Measurements from ENCODE around the gene TLX1. TPM values are rescaled to one million over a fixed set of nuclear protein-coding genes. Genes with fewer than 3 reads are reported as not detected.

The TLX1 gene
- total RNA-seq, 2 experiments from 2014 or later: not detected

- ChIA-PET POLR2A (no interaction called here), CTCF (interaction anchor here (2.8 to 4.9 kb wide), 2 partner anchors 12 to 33 kb away, joined by 14 to 30 read pairs; no protein-coding TSS in a partner anchor)
Measured at GRCh38 chr10:101130141-101130540, 959 bp upstream of the TLX1 start.

- ChIA-PET POLR2A (no interaction called here), CTCF (interaction anchor here (1.1 to 4.9 kb wide), 3 partner anchors 10 to 37 kb away, joined by 5 to 30 read pairs (median 9); no protein-coding TSS in a partner anchor)
Measured at GRCh38 chr10:101131962-101132635, 999 bp downstream of the TLX1 start.

- CTCF ChIA-PET: interaction anchor here (1.1 to 4.9 kb wide), 3 partner anchors 9 to 38 kb away, joined by 5 to 30 read pairs (median 9); no protein-coding TSS in a partner anchor
- POLR2A ChIA-PET: no interaction called here
Measured at GRCh38 chr10:101132636-101133473, 1.8 kb downstream of the TLX1 start.

GRCh38 chr10:101133489-101134298 lies 2.6 kb downstream of the TLX1 start:
- POLR2A ChIA-PET: no interaction called here
- CTCF ChIA-PET: interaction anchor here (1.2 to 4.9 kb wide), 4 partner anchors 9 to 84 kb away, joined by 3 to 30 read pairs (median 6); no protein-coding TSS in a partner anchor

- CTCF ChIA-PET: interaction anchor here (1.2 to 4.9 kb wide), 5 partner anchors 8 to 91 kb away, joined by 3 to 30 read pairs (median 3); no protein-coding TSS in a partner anchor
- POLR2A ChIA-PET: no interaction called here
Measured at GRCh38 chr10:101134299-101135127, 3.4 kb downstream of the TLX1 start.

- CTCF ChIA-PET: interaction anchor here (1.2 to 4.9 kb wide), 3 partner anchors 7 to 92 kb away, joined by 3 to 30 read pairs (median 3); no protein-coding TSS in a partner anchor
- POLR2A ChIA-PET: no interaction called here
Measured at GRCh38 chr10:101135141-101136006, 4.3 kb downstream of the TLX1 start.

GRCh38 chr10:101136007-101136707 lies 5.1 kb downstream of the TLX1 start:
- POLR2A ChIA-PET: no interaction called here
- CTCF ChIA-PET: no interaction called here

- POLR2A ChIA-PET: no interaction called here
- CTCF ChIA-PET: no interaction called here
Measured at GRCh38 chr10:101136708-101137121, 5.6 kb downstream of the TLX1 start.

- CTCF ChIA-PET: interaction anchor here (0.7 to 1.0 kb wide), 2 partner anchors 73 to 77 kb away, joined by 3 to 4 read pairs; no protein-coding TSS in a partner anchor
- POLR2A ChIA-PET: no interaction called here
Measured at GRCh38 chr10:101137271-101137670, 6.2 kb downstream of the TLX1 start.

GRCh38 chr10:101138788-101139420 lies 7.8 kb downstream of the TLX1 start:
- ChIA-PET POLR2A (no interaction called here), CTCF (interaction anchor here (0.9 to 8.8 kb wide), 3 partner anchors 16 to 642 kb away, joined by 4 to 253 read pairs (median 4); no protein-coding TSS in a partner anchor)

GRCh38 chr10:101139421-101139911 lies 8.4 kb downstream of the TLX1 start:
- ChIA-PET CTCF (interaction anchor here (0.9 to 8.8 kb wide), 4 partner anchors 16 to 642 kb away, joined by 3 to 253 read pairs (median 4); no protein-coding TSS in a partner anchor), POLR2A (interaction anchor here (1.2 kb wide), 1 partner anchor 290 kb away, joined by 4 read pairs; no protein-coding TSS in a partner anchor)

GRCh38 chr10:101140084-101140949 lies 9.2 kb downstream of the TLX1 start:
- ChIA-PET CTCF (interaction anchor here (0.6 to 8.8 kb wide), 10 partner anchors 8 to 641 kb away, joined by 3 to 253 read pairs (median 10); partner anchors contain the start of genes KAZALD1 and TLX1), POLR2A (interaction anchor here (1.2 kb wide), 2 partner anchors 44 to 291 kb away, joined by 3 to 4 read pairs; no protein-coding TSS in a partner anchor)

GRCh38 chr10:101140950-101141615 lies 10.0 kb downstream of the TLX1 start:
- CTCF ChIA-PET: interaction anchor here (0.6 to 8.8 kb wide), 21 partner anchors 9 to 580 kb away, joined by 3 to 253 read pairs (median 9); partner anchors contain the start of genes KAZALD1 and TLX1
- POLR2A ChIA-PET: interaction anchor here (1.2 kb wide), 2 partner anchors 45 to 292 kb away, joined by 3 to 4 read pairs; no protein-coding TSS in a partner anchor
